ENCODE results near the gene ALKBH7. TPM values are rescaled to one million over a fixed set of nuclear protein-coding genes. Genes with fewer than 3 reads are reported as not detected.
"Not testable (repeated sequence)": the region's sequence is repeated elsewhere in the genome, so short reads cannot be mapped to it uniquely, and the experiment has no call there.

The ALKBH7 gene
- polyA plus RNA-seq, 3 donors: 20.9 to 109 (median 86.0) TPM

GRCh38 chr19:6340493-6341201 is 31.9 kb upstream of the ALKBH7 start:
- peak overlapping the region in 1 of 7 donors; percentile 54 for H3K27ac Mint-ChIP-seq
- H3K4me1 Mint-ChIP-seq: peaks cover 2% of the 10 kb centered on the region
- Histone ChIP-seq H3K4me1 (ENCODE audit: control insufficient read depth in 1 of 2, insufficient read depth in 2 of 2, low read length in 2 of 2) (no peaks in the 10 kb centered on the region), H3K27me3 (ENCODE audit: control insufficient read depth in 2 of 2, insufficient read depth in 2 of 2, low read length in 2 of 2) (no peaks in the 10 kb centered on the region), H3K9me3 (replicated peaks in 1 of 2; ENCODE audit: control insufficient read depth in 1 of 2, insufficient read depth in 1 of 2, low read length in 2 of 2) (peaks cover 0 to 4% of the 10 kb centered on the region in 2 donors), H4K20me1 (ENCODE audit: insufficient read depth, low read length) (no peaks in the 10 kb centered on the region), H3K27ac (ENCODE audit: low read depth in 1 of 2, low read length in 2 of 2) (no peak overlapping the region), H3K4me3 (replicated peaks in 1 of 3; ENCODE audit: low read depth in 2 of 3, low read length in 3 of 3) (no peak overlapping the region), H2AFZ (ENCODE audit: insufficient read depth, low read depth, low read length, poor library complexity, severe bottlenecking) (no peak overlapping the region), H3K36me3 (replicated peaks in 1 of 2; ENCODE audit: control insufficient read depth in 1 of 2, insufficient read depth in 2 of 2, low read length in 2 of 2) (no peaks in the 10 kb centered on the region), H3K4me2 (replicated peaks; ENCODE audit: extremely low read depth, low read length, poor library complexity, severe bottlenecking) (no peak overlapping the region), H3K79me2 (ENCODE audit: insufficient read depth, low read length) (no peaks in the 10 kb centered on the region), H3K9ac (ENCODE audit: insufficient read depth, low read length, poor library complexity, severe bottlenecking) (no peak overlapping the region)
- no peak for DNase-seq
- intact Hi-C loops (cut with micrococcal nuclease): no loop called here
- H3K4me3 Mint-ChIP-seq: no peak overlapping the region
- no peaks in the 10 kb centered on the region for H3K36me3 Mint-ChIP-seq
- no peak for TF ChIP-seq CTCF (IDR thresholded peaks at IDR 0.05)
- peaks cover 4 to 10% (median 5%) of the 10 kb centered on the region in 7 donors for H3K9me3 Mint-ChIP-seq
- WGBS (ENCODE audit: insufficient coverage): 89% methylated on average over 5 of the region's 14 CpGs
- peaks cover 2 to 9% (median 5%) of the 10 kb centered on the region in 3 donors for H3K27me3 Mint-ChIP-seq (ENCODE audit: low read depth in 3 of 3)

DNA sequence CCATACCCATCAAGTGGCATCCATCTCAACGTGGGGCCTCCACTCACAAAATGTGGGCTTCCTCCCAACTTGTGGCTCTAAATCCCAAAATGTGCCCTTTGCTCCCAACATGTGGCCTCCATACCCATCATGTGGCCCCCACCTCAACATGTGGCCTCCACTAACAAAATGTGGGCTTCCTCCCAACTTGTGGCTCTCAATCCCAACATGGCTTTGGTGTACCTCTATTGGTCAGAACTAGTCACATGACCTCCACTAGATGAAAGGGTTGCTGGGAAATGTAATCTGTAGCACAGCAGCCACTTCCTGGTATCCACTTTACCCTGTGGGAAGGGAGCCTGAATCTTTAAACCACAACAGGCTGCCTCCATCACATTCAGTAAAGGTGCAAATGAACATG is 29.1 kb upstream of the ALKBH7 start:
- Mint-ChIP-seq H3K9me3 (peaks cover 4 to 10% (median 5%) of the 10 kb centered on the region in 7 donors), H3K4me3 (no peak overlapping the region), H3K4me1 (peaks cover 2% of the 10 kb centered on the region), H3K36me3 (no peaks in the 10 kb centered on the region), H3K27me3 (ENCODE audit: low read depth in 3 of 3) (peaks cover 2 to 15% (median 7%) of the 10 kb centered on the region in 3 donors), H3K27ac (no peak overlapping the region)
- Histone ChIP-seq H3K4me1 (ENCODE audit: control insufficient read depth in 1 of 2, insufficient read depth in 2 of 2, low read length in 2 of 2) (no peaks in the 10 kb centered on the region), H2AFZ (ENCODE audit: insufficient read depth, low read depth, low read length, poor library complexity, severe bottlenecking) (no peak overlapping the region), H4K20me1 (ENCODE audit: insufficient read depth, low read length) (no peaks in the 10 kb centered on the region), H3K9me3 (replicated peaks in 1 of 2; ENCODE audit: control insufficient read depth in 1 of 2, insufficient read depth in 1 of 2, low read length in 2 of 2) (peaks cover 0 to 4% of the 10 kb centered on the region in 2 donors), H3K4me2 (replicated peaks; ENCODE audit: extremely low read depth, low read length, poor library complexity, severe bottlenecking) (no peak overlapping the region), H3K79me2 (ENCODE audit: insufficient read depth, low read length) (no peaks in the 10 kb centered on the region), H3K27ac (ENCODE audit: low read depth in 1 of 2, low read length in 2 of 2) (no peak overlapping the region), H3K27me3 (ENCODE audit: control insufficient read depth in 2 of 2, insufficient read depth in 2 of 2, low read length in 2 of 2) (no peaks in the 10 kb centered on the region), H3K36me3 (replicated peaks in 1 of 2; ENCODE audit: control insufficient read depth in 1 of 2, insufficient read depth in 2 of 2, low read length in 2 of 2) (no peaks in the 10 kb centered on the region), H3K4me3 (replicated peaks in 1 of 3; ENCODE audit: low read depth in 2 of 3, low read length in 3 of 3) (no peak overlapping the region), H3K9ac (ENCODE audit: insufficient read depth, low read length, poor library complexity, severe bottlenecking) (no peak overlapping the region)
- intact Hi-C loops (cut with micrococcal nuclease): no loop called here
- no peak for TF ChIP-seq CTCF (IDR thresholded peaks at IDR 0.05)
- WGBS (ENCODE audit: insufficient coverage): 92% methylated on average over 1 of the region's 1 CpG
- no peak for DNase-seq

DNA sequence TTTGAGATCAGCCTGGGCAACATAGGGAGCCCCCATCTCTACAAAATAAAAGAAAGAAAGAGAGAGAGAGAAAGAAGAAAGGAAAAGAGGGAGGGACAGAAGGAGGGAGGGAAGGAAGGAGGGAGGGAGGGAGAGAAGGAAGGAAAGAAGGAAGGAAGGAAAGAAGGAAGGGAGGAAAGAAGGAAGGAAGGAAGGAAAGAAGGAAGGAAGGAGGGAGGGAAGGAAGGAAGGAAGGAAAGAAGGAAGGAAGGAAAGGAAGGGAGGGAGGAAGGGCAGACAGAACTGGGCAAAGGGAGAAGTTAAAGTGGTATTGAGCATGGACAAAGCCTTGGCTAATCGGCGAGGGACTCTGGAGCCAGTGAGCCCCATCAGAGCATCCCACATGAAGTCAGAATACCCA is 23.3 kb upstream of the ALKBH7 start:
- H3K4me2 ChIP-seq (replicated peaks; ENCODE audit: extremely low read depth, low read length, poor library complexity, severe bottlenecking); H3K9ac ChIP-seq (ENCODE audit: insufficient read depth, low read length, poor library complexity, severe bottlenecking); H3K9me3 Mint-ChIP-seq; H3K4me3 Mint-ChIP-seq; H3K4me1 ChIP-seq (ENCODE audit: control insufficient read depth in 1 of 2, insufficient read depth in 2 of 2, low read length in 2 of 2); H3K79me2 ChIP-seq (ENCODE audit: insufficient read depth, low read length); H3K27me3 ChIP-seq (ENCODE audit: control insufficient read depth in 2 of 2, insufficient read depth in 2 of 2, low read length in 2 of 2); intact Hi-C loops (cut with micrococcal nuclease); H3K9me3 ChIP-seq (replicated peaks in 1 of 2; ENCODE audit: control insufficient read depth in 1 of 2, insufficient read depth in 1 of 2, low read length in 2 of 2); H3K4me3 ChIP-seq (replicated peaks in 1 of 3; ENCODE audit: low read depth in 2 of 3, low read length in 3 of 3); H3K27ac Mint-ChIP-seq; H3K27ac ChIP-seq (ENCODE audit: low read depth in 1 of 2, low read length in 2 of 2); H4K20me1 ChIP-seq (ENCODE audit: insufficient read depth, low read length); H3K36me3 Mint-ChIP-seq; DNase-seq; H2AFZ ChIP-seq (ENCODE audit: insufficient read depth, low read depth, low read length, poor library complexity, severe bottlenecking); H3K36me3 ChIP-seq (replicated peaks in 1 of 2; ENCODE audit: control insufficient read depth in 1 of 2, insufficient read depth in 2 of 2, low read length in 2 of 2): not testable (repeated sequence)
- WGBS (ENCODE audit: insufficient coverage): no CpG with 5 or more reads among the region's 2 CpGs
- Mint-ChIP-seq H3K4me1 (peaks cover 10% of the 10 kb centered on the region), H3K27me3 (ENCODE audit: low read depth in 3 of 3) (peaks cover 2 to 11% (median 5%) of the 10 kb centered on the region in 3 donors)

All from CD14-positive monocyte (primary cell).